Epithelial cell of proximal tubule (primary cell): Measurements from ENCODE around the gene DAB2IP. TPM values are rescaled to one million over a fixed set of nuclear protein-coding genes. Genes with fewer than 3 reads are reported as not detected.

Source experiments
- DNase-seq: peaks from one replicate; pipeline ENCODE4 v3.0.0-alpha.2; 2011; ENCODE audit warnings: low read depth
- H3K4me3 ChIP-seq: 2 replicates; pipeline ENCODE4 v1.5.1; 2011; ENCODE audit warnings: low read depth, mild to moderate bottlenecking, low read length
- total RNA-seq: library from RNA; depleted of rRNA; stranded (reverse); fragments of >200 nt; gene quantifications from 2 replicates; pipeline ENCODE4 v1.2.3, GENCODE V29; 2015
- TF ChIP-seq, protein P1 (sequence below): conservative IDR thresholded peaks from 2 replicates; pipeline ENCODE4 v1.5.1; 2012; ENCODE audit warnings: low read depth, mild to moderate bottlenecking, low read length

Gene DAB2IP
- total RNA-seq, 1 donor from 2014 or later = 23.8 TPM

DNA sequence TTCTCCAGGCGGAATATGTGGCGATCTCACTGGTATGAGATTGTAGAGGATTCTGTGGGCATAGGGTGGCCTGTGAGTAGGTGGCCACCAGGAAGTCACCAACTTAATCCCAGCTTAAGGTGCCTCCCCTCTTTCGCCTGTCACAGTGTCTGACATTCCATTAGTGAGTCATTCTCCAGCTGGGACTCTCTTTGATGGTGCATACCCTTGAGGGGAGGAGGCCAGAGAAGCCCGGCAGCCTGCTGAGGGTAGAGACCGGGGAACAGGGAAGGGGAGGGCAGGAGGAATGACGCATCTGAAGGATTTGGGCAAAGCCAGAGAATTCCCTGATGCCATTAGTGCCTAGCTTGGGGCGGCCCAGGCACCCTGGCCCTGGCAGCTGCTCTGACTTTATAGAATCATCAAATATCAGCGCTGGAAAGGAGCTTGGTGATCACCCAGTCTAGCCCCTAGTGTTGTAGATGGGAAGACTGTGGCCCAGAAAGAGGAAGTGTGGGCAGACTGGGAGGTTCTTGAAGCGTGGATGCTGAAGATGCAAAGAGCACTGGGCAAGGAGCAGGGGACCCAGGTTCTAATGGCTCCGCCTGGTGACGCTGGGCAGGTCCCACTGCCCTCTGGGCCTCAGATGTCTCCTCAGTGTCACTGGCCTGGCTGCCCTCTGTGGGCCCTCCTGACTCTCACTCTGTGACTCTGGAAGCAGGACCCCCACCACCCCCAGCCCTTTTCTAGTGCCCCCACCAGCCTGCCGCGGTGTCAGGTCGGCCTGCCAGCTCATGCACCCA is 41.4 kb downstream of the DAB2IP start:
- TF ChIP-seq, protein P1, sequence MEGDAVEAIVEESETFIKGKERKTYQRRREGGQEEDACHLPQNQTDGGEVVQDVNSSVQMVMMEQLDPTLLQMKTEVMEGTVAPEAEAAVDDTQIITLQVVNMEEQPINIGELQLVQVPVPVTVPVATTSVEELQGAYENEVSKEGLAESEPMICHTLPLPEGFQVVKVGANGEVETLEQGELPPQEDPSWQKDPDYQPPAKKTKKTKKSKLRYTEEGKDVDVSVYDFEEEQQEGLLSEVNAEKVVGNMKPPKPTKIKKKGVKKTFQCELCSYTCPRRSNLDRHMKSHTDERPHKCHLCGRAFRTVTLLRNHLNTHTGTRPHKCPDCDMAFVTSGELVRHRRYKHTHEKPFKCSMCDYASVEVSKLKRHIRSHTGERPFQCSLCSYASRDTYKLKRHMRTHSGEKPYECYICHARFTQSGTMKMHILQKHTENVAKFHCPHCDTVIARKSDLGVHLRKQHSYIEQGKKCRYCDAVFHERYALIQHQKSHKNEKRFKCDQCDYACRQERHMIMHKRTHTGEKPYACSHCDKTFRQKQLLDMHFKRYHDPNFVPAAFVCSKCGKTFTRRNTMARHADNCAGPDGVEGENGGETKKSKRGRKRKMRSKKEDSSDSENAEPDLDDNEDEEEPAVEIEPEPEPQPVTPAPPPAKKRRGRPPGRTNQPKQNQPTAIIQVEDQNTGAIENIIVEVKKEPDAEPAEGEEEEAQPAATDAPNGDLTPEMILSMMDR = no peak
- DNase-seq = no peak

DNA sequence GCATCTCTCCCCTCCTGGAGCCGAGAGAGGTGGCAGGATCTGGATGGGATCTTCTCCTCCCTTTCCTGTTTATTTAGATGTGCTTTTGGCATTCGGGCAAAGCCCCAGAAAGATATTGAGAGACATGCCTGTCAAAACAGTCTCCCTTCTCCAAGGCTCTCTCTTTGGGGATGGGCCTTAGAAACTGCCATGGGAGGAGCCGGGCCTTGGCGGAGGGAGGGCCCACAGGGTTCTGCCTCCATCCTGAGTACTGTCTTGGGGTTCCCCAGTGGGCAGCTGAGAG is 41.9 kb downstream of the DAB2IP start:
- no peak overlapping the region for H3K4me3 ChIP-seq
- no peak for DNase-seq
- TF ChIP-seq, protein P1 = no peak

More for the DNA sequence above, 41.4 kb downstream of the DAB2IP start:
- H3K4me3 ChIP-seq = no peak overlapping the region

DNA sequence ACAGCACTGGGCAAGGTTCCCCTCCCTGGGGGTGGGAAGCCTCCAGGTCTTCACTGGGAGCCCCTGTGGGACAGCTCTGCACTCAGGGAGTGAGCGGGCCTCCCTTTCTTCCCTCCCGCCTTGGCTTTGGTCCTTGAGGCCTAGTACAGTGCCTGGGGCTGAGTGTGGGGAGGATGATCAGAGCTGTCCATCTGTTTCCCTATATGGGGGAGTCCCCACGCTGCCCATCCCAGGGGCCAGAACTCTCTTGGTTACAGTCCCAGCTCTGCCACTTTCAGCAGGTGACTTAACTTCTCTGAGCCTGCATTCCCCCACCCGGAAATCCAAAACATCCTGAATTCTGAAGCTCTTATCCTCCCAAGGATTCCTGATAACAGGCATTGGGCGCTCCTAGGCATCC is 42.6 kb downstream of the DAB2IP start:
- H3K4me3 ChIP-seq = no peak overlapping the region
- no peak for DNase-seq
- TF ChIP-seq, protein P1 = no peak

DNA sequence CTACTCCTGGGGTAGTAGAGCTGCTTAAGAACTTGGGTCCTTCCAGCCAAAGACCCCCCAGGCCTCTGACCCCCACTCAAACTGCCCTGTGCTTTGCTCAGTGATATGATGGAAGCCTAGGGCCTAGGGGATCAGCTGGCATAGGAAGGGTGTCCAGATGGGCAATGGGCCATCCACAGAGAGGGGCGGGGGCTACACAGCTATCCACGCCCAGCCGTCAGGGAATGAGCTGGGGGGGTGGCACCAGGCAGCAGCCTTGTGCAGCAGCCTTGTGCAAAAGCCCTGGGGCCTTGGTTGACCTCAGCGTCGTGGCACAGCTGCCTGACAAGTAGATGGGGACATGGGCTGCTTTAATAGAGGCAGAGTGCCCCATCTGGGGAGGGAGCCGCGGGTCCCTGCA is 43.2 kb downstream of the DAB2IP start:
- H3K4me3 ChIP-seq = no peak overlapping the region
- DNase-seq = no peak
- TF ChIP-seq, protein P1 = no peak

DNA sequence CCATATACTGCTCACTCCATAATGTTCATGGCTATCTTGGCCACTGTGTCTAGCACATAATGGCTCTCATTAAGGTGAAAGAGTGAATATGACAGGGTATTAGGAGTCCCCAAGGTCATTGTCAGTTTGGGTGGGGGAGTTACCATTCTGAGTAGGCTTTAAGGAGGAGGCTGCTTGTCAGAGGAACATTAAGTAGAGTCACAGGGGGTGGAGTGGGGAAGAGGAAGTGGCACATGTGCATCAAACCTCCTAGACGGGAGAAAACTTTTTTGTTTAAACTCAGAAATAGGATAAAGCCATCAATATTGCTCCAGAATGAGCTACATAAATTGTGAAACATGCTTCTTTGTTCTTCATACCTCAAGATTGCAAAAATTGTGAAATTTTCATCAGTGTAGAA is 45.5 kb downstream of the DAB2IP start:
- DNase-seq = no peak
- TF ChIP-seq, protein P1 = no peak

DNA sequence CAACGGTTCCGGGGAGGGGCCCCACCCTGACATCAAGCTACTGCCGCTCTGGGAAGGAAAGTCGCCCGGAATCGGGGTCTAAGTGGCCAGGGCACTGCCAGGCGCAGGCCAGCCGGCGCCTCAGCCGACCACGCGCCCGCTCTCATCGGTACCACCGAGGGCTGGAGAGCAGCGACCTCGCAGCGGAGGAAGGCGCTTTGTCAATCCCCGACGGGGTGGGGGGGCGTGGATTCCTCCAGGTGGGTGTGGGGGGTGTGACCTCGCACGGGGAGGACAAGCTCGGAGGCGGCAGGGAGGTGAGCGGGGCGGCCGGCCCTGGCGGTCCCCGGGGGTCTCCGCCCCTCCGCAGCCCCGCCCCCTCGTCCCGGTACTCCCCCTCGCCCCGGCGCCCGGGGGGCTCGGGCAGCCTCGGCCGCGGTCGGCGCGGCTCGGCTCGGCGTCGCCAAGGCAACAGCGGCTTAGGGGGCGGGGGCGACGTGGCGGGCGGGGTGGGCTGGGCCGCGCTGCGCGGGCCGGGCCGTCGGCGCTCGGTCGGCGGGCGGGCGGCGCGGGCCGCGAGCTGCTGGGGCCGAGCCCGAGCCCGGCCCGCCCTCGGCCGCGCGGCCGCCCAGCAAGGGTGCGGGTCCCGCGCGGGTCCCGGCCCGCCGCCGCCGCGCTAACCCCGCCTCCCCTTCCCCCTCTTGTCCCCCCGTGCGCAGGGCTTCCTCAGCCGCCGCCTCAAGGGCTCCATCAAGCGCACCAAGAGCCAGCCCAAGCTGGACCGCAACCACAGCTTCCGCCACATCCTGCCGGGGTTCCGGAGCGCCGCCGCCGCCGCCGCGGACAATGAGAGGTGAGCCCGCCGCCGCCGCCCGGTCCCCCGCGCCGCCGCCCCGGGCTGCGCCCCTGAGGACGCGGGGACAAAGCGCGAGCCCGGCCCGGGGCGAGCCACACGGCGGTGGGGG is 47.5 kb downstream of the DAB2IP start:
- DNase-seq = no peak
- TF ChIP-seq, protein P1 = no peak
- H3K4me3 ChIP-seq = peak overlapping the region; percentile 67

More for the DNA sequence above, 45.5 kb downstream of the DAB2IP start:
- no peak overlapping the region for H3K4me3 ChIP-seq
